CD4-positive, CD25-positive, alpha-beta regulatory T cell (primary cell): ENCODE measurements around the gene DDR1. TPM values are rescaled to one million over a fixed set of nuclear protein-coding genes. Genes with fewer than 3 reads are reported as not detected.

ENCODE experiments used
- ATAC-seq, 2 donors: fragments of 150-1000 bp; cut with Tn5 transposase; one replicate each; pipeline ENCODE4 v1.10.0; 2021; ENCODE audit warnings: low read depth in 2 of 2, moderate number of reproducible peaks in 2 of 2, moderate library complexity in 1 of 2
- DNase-seq, 3 donors: peaks; one replicate each; pipeline versions ENCODE4 v3.0.0 to v3.0.0-alpha.2; 2012 to 2022; ENCODE audit warnings: mixed read lengths in 1 of 3
- H3K27ac ChIP-seq: one replicate; pipeline ENCODE4 v1.7.0; 2013; ENCODE audit warnings: mild to moderate bottlenecking, low read length; ENCODE audit not compliant: insufficient read depth, poor library complexity, severe bottlenecking
- H3K27me3 ChIP-seq: one replicate; pipeline ENCODE4 v1.7.0; 2013; ENCODE audit warnings: low read length; ENCODE audit not compliant: control insufficient read depth, insufficient read depth
- H3K36me3 ChIP-seq: one replicate; pipeline ENCODE4 v1.7.0; 2013; ENCODE audit warnings: mild to moderate bottlenecking, low read length, moderate library complexity; ENCODE audit not compliant: control insufficient read depth, insufficient read depth
- H3K4me1 ChIP-seq: 2 replicates; pipeline ENCODE4 v1.7.0; 2013; ENCODE audit warnings: mild to moderate bottlenecking, low read length; ENCODE audit not compliant: insufficient read depth, control insufficient read depth, poor library complexity, severe bottlenecking
- H3K4me3 ChIP-seq: one replicate; pipeline ENCODE4 v1.7.0; 2013; ENCODE audit warnings: low read depth, mild to moderate bottlenecking, low read length, moderate library complexity
- H3K9me3 ChIP-seq, 2 experiments: 1 replicate in 1 of 2; 2 replicates in 1 of 2; pipeline ENCODE4 v1.7.0; 2013; ENCODE audit warnings: low read length in 2 of 2, mild to moderate bottlenecking in 1 of 2, moderate library complexity in 1 of 2; ENCODE audit not compliant: control insufficient read depth in 2 of 2
- H3K27ac Mint-ChIP-seq, 3 donors: one replicate each; pipeline ENCODE4 v1.8.0; 2020 to 2022; ENCODE audit warnings: mild to moderate bottlenecking in 3 of 3, mixed read lengths in 3 of 3, moderate library complexity in 2 of 3
- H3K27me3 Mint-ChIP-seq: one replicate; pipeline ENCODE4 v1.8.0; 2022; ENCODE audit warnings: mild to moderate bottlenecking, mixed read lengths
- H3K36me3 Mint-ChIP-seq: one replicate; pipeline ENCODE4 v1.8.0; 2020; ENCODE audit warnings: mixed read lengths
- H3K4me1 Mint-ChIP-seq, 4 donors: one replicate each; pipeline ENCODE4 v1.8.0; 2020 to 2022; ENCODE audit warnings: mixed read lengths in 4 of 4, mild to moderate bottlenecking in 1 of 4
- H3K4me3 Mint-ChIP-seq, 4 donors: one replicate each; pipeline ENCODE4 v1.8.0; 2020 to 2022; ENCODE audit warnings: mild to moderate bottlenecking in 4 of 4, mixed read lengths in 4 of 4, moderate library complexity in 3 of 4
- H3K9me3 Mint-ChIP-seq, 7 donors: one replicate each; pipeline ENCODE4 v1.8.0; 2020 to 2022; ENCODE audit warnings: mixed read lengths in 7 of 7, mild to moderate bottlenecking in 3 of 7, moderate library complexity in 2 of 7
- polyA plus RNA-seq, 4 donors: library from polyadenylated mRNA; unstranded; fragments of 300-500 nt; fragmentation: Illumina TruSeq; gene quantifications; one replicate each; pipeline ENCODE4 v1.2.3, GENCODE V29; 2021
- total RNA-seq: library from RNA; stranded (reverse); gene quantifications from one replicate; pipeline ENCODE4 v1.2.3, GENCODE V29; 2022

DDR1 gene
- total and polyA plus RNA-seq, 5 donors from 2014 or later: 1.2 to 5.0 (median 2.3) TPM

- DNase-seq: no peak
These were observed 58.2 kb downstream of the DDR1 start for GRCh38 chr6:30942338-30943060.

GRCh38 chr6:30944051-30944450 lies 59.7 kb downstream of the DDR1 start:
- Mint-ChIP-seq H3K4me3 (no peak overlapping the region), H3K27ac (no peak overlapping the region), H3K9me3 (peaks cover 0 to 3% (median 0%) of the 10 kb centered on the region in 7 donors), H3K36me3 (no peaks in the 10 kb centered on the region), H3K27me3 (peaks cover 43% of the 10 kb centered on the region), H3K4me1 (peaks cover 0 to 2% (median 0%) of the 10 kb centered on the region in 4 donors)
- no peak for ATAC-seq
- peaks cover 19% of the 10 kb centered on the region for H3K27me3 ChIP-seq
- no peak for DNase-seq
- H3K4me3 ChIP-seq: no peak overlapping the region
- H3K27ac ChIP-seq: no peak overlapping the region
- H3K9me3 ChIP-seq: no peaks in the 10 kb centered on the region
- H3K36me3 ChIP-seq: no peaks in the 10 kb centered on the region
- H3K4me1 ChIP-seq: no peaks in the 10 kb centered on the region

More at GRCh38 chr6:30942338-30943060, 58.2 kb downstream of the DDR1 start:
- H3K27me3 ChIP-seq: peaks cover 15% of the 10 kb centered on the region
- Mint-ChIP-seq H3K9me3 (peaks cover 0 to 3% (median 0%) of the 10 kb centered on the region in 7 donors), H3K27me3 (peaks cover 38% of the 10 kb centered on the region), H3K27ac (peak overlapping the region in 1 of 3 donors; percentile 7), H3K4me3 (no peak overlapping the region), H3K4me1 (peaks cover 0 to 2% (median 0%) of the 10 kb centered on the region in 4 donors), H3K36me3 (no peaks in the 10 kb centered on the region)
- H3K4me1 ChIP-seq: no peaks in the 10 kb centered on the region
- no peak overlapping the region for H3K4me3 ChIP-seq
- ATAC-seq: no peak
- H3K36me3 ChIP-seq: no peaks in the 10 kb centered on the region
- H3K9me3 ChIP-seq: no peaks in the 10 kb centered on the region
- no peak overlapping the region for H3K27ac ChIP-seq

- Mint-ChIP-seq H3K27ac (no peak overlapping the region), H3K4me1 (peaks cover 0 to 2% (median 0%) of the 10 kb centered on the region in 4 donors), H3K36me3 (no peaks in the 10 kb centered on the region), H3K4me3 (no peak overlapping the region), H3K27me3 (peaks cover 36% of the 10 kb centered on the region), H3K9me3 (peaks cover 0 to 3% (median 0%) of the 10 kb centered on the region in 7 donors)
- no peak overlapping the region for H3K27ac ChIP-seq
- ATAC-seq (no peak), DNase-seq (no peak)
- peaks cover 19% of the 10 kb centered on the region for H3K27me3 ChIP-seq
- H3K36me3 ChIP-seq: no peaks in the 10 kb centered on the region
- no peaks in the 10 kb centered on the region for H3K4me1 ChIP-seq
- no peak overlapping the region for H3K4me3 ChIP-seq
- no peaks in the 10 kb centered on the region for H3K9me3 ChIP-seq
These were observed 61.0 kb downstream of the DDR1 start for GRCh38 chr6:30945281-30945680.

- Mint-ChIP-seq H3K36me3 (no peaks in the 10 kb centered on the region), H3K27ac (no peak overlapping the region), H3K9me3 (peaks cover 0 to 3% (median 0%) of the 10 kb centered on the region in 7 donors), H3K4me1 (peaks cover 0 to 2% (median 0%) of the 10 kb centered on the region in 4 donors), H3K4me3 (no peak overlapping the region), H3K27me3 (peaks cover 22% of the 10 kb centered on the region)
- ATAC-seq (no peak), DNase-seq (no peak)
- Histone ChIP-seq H3K4me1 (no peaks in the 10 kb centered on the region), H3K4me3 (no peak overlapping the region), H3K9me3 (no peaks in the 10 kb centered on the region), H3K27me3 (peaks cover 24% of the 10 kb centered on the region), H3K36me3 (no peaks in the 10 kb centered on the region), H3K27ac (no peak overlapping the region)
These were observed 62.9 kb downstream of the DDR1 start for GRCh38 chr6:30947231-30947630.

- H3K4me3 Mint-ChIP-seq: no peak overlapping the region
- H3K36me3 Mint-ChIP-seq: no peaks in the 10 kb centered on the region
These were observed 64.5 kb downstream of the DDR1 start for GRCh38 chr6:30948811-30949210.

More at GRCh38 chr6:30948811-30949210, 64.5 kb downstream of the DDR1 start:
- no peaks in the 10 kb centered on the region for H3K4me1 ChIP-seq
- peaks cover 20% of the 10 kb centered on the region for H3K27me3 ChIP-seq
- Mint-ChIP-seq H3K4me1 (no peaks in the 10 kb centered on the region), H3K27me3 (peaks cover 24% of the 10 kb centered on the region), H3K27ac (no peak overlapping the region), H3K9me3 (peaks cover 0 to 3% (median 0%) of the 10 kb centered on the region in 7 donors)
- H3K36me3 ChIP-seq: no peaks in the 10 kb centered on the region
- no peak overlapping the region for H3K27ac ChIP-seq
- DNase-seq (no peak), ATAC-seq (no peak)
- no peaks in the 10 kb centered on the region for H3K9me3 ChIP-seq
- H3K4me3 ChIP-seq: no peak overlapping the region

Other genes with a start within 250 kb of the DDR1 start
- 24.4 TPM for gene C6orf136, start 237.4 kb upstream of the DDR1 start, total RNA-seq
- 10 to 100 TPM in 2 of 4 donors, 1 to 10 TPM in 2; 7.5 to 19.7 (median 10.9) TPM for gene C6orf136, start 237.4 kb upstream of the DDR1 start, polyA plus RNA-seq
- gene DHX16, start 211.5 kb upstream of the DDR1 start, total RNA-seq: 33.8 TPM
- 10 to 100 TPM; 13.2 to 25.3 (median 16.7) TPM for gene DHX16, start 211.5 kb upstream of the DDR1 start, polyA plus RNA-seq
- 164 TPM for gene PPP1R18, start 197.9 kb upstream of the DDR1 start, total RNA-seq
- gene PPP1R18, start 197.9 kb upstream of the DDR1 start, polyA plus RNA-seq: 100 to 1,000 TPM; 110 to 159 (median 119) TPM
- gene NRM, start 193.5 kb upstream of the DDR1 start, total RNA-seq: 9.0 TPM
- 10 to 100 TPM in 1 of 4 donors, 1 to 10 TPM in 3; 7.5 to 17.7 (median 9.2) TPM for gene NRM, start 193.5 kb upstream of the DDR1 start, polyA plus RNA-seq
- 32.7 TPM for gene MDC1, start 167.2 kb upstream of the DDR1 start, total RNA-seq
- 1 to 10 TPM; 1.2 to 5.0 (median 3.7) TPM for gene MDC1, start 167.2 kb upstream of the DDR1 start, polyA plus RNA-seq
- gene TUBB, start 164.2 kb upstream of the DDR1 start, total RNA-seq: 119 TPM
- 100 to 1,000 TPM; 125 to 158 (median 138) TPM for gene TUBB, start 164.2 kb upstream of the DDR1 start, polyA plus RNA-seq
- 25.3 TPM for gene FLOT1, start 141.8 kb upstream of the DDR1 start, total RNA-seq
- 10 to 100 TPM; 30.5 to 63.2 (median 48.1) TPM for gene FLOT1, start 141.8 kb upstream of the DDR1 start, polyA plus RNA-seq
- gene IER3, start 140.0 kb upstream of the DDR1 start, total RNA-seq: 5.1 TPM
- 1 to 10 TPM in 3 of 4 donors, under 1 TPM in 1; 0.38 to 2.2 (median 1.4) TPM for gene IER3, start 140.0 kb upstream of the DDR1 start, polyA plus RNA-seq
- gene GTF2H4, start 23.7 kb downstream of the DDR1 start, total RNA-seq: 15.5 TPM
- gene GTF2H4, start 23.7 kb downstream of the DDR1 start, polyA plus RNA-seq: 1 to 10 TPM; 6.8 to 7.8 (median 7.0) TPM
- gene VARS2, start 29.7 kb downstream of the DDR1 start, total RNA-seq: 19.8 TPM
- gene VARS2, start 29.7 kb downstream of the DDR1 start, polyA plus RNA-seq: 10 to 100 TPM; 12.9 to 20.7 (median 15.9) TPM
- gene SFTA2, start 47.7 kb downstream of the DDR1 start, total RNA-seq: not detected
- gene SFTA2, start 47.7 kb downstream of the DDR1 start, polyA plus RNA-seq: under 1 TPM in 2 of 4 donors, not detected in 2; 0.25 to 0.32 TPM
- not detected for gene MUCL3, start 56.5 kb downstream of the DDR1 start, total RNA-seq
- not detected for gene MUCL3, start 56.5 kb downstream of the DDR1 start, polyA plus RNA-seq
- not detected for gene MUC21, start 99.2 kb downstream of the DDR1 start, total RNA-seq
- gene MUC21, start 99.2 kb downstream of the DDR1 start, polyA plus RNA-seq: not detected
- gene MUC22, start 126.0 kb downstream of the DDR1 start, total RNA-seq: not detected
- not detected for gene MUC22, start 126.0 kb downstream of the DDR1 start, polyA plus RNA-seq
- gene C6orf15, start 228.1 kb downstream of the DDR1 start, total RNA-seq: not detected
- not detected for gene C6orf15, start 228.1 kb downstream of the DDR1 start, polyA plus RNA-seq
- gene PSORS1C1, start 230.3 kb downstream of the DDR1 start, total RNA-seq: not detected
- not detected for gene PSORS1C1, start 230.3 kb downstream of the DDR1 start, polyA plus RNA-seq
- not detected for gene CDSN, start 235.9 kb downstream of the DDR1 start, total RNA-seq
- not detected for gene CDSN, start 235.9 kb downstream of the DDR1 start, polyA plus RNA-seq